ENCODE results near the gene OOSP3. TPM values are rescaled to one million over a fixed set of nuclear protein-coding genes. Genes with fewer than 3 reads are reported as not detected.

Gene OOSP3
- total RNA-seq, 2 experiments from 2014 or later = not detected

DNA sequence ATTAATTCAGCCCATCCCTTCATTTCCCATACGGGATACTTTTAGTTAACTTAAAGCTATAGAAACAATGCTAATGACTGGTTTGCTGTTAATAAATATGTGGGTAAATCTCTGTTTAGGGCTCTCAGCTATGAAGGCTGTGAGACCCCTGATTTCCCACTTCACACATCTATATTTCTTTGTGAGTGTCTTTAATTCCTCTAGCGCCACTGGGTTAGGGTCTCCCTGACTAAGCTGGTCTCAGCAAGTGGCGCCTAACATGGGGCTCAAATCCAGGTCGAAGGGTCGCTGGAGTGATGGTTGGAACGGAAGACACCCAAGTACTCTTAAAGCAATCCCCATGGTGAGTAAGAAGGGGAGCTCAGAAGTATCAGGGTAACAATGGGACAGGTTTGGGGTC lies 45.2 kb downstream of the OOSP3 start:
- Mint-ChIP-seq H3K36me3 (ENCODE audit: low read depth) (peaks cover 2% of the 10 kb centered on the region), H3K27ac (no peak overlapping the region), H3K4me1 (ENCODE audit: low read depth) (no peaks in the 10 kb centered on the region), H3K27me3 (peaks cover 2% of the 10 kb centered on the region), H3K9me3 (peaks cover 40% of the 10 kb centered on the region), H3K4me3 (no peak overlapping the region)
- ChIA-PET CTCF (no interaction called here), POLR2A (no interaction called here)
- ATAC-seq (no peak), DNase-seq (no peak)
- intact Hi-C loops (cut with micrococcal nuclease) = no loop called here
- TF ChIP-seq CTCF (IDR thresholded peaks at IDR 0.05) = no peak

DNA sequence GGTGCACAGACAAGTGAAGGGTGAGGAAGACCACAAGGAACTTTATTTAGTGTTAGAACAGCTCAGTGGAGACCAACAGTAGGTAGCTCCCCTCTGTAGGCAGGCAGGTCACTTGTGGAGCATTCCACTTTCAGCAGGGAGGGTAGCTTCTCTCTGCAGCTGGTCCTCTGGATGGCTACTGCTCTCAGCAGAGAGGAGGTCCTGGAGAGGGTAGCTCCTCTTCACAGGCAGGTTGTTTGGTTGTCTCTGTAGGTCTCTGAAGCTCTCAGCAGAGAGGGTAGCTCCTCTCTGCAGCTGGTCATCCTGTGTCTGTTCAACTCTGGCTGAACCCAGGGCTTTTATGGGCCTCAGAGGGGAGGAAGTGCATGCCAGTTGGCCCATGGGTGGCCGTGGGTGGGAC lies 53.1 kb downstream of the OOSP3 start:
- no peaks in the 10 kb centered on the region for H3K36me3 Mint-ChIP-seq (ENCODE audit: low read depth)
- no peak overlapping the region for H3K27ac Mint-ChIP-seq
- ATAC-seq (no peak), DNase-seq (no peak)
- no peak overlapping the region for H3K4me3 Mint-ChIP-seq
- no peaks in the 10 kb centered on the region for H3K4me1 Mint-ChIP-seq (ENCODE audit: low read depth)
- ChIA-PET POLR2A (no interaction called here), CTCF (interaction anchor here (2.5 kb wide), 1 partner anchor 13 kb away, joined by 8 read pairs; no protein-coding TSS in a partner anchor)
- peaks cover 21% of the 10 kb centered on the region for H3K9me3 Mint-ChIP-seq
- intact Hi-C loops (cut with micrococcal nuclease) = no loop called here
- TF ChIP-seq CTCF (IDR thresholded peaks at IDR 0.05) = no peak
- peaks cover 2% of the 10 kb centered on the region for H3K27me3 Mint-ChIP-seq

DNA sequence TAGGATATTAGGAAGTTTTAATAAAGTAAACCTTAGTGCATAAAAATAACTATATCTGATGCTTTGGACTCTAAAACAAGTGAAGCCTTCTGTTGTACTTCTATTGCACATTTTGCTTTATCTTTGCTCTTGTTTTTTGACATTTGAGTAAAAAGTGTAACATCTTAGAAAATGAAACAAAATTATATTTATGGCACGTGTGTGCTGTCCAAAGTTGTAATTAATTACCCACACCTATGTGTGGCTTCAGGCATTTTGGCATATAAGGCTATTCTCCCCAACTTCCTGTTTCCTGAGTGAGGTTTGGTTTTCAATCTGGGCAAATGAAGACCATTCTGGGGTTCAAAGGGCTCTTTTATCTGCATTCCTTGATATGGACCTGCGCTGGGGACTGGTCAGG lies 59.5 kb downstream of the OOSP3 start, which contains the start of gene OOSP1:
Gene OOSP1 (plus strand): TSS at position 301 of the 400 bp plus-strand sequence. CDS start 23 bp downstream, at position 324.
- Mint-ChIP-seq H3K36me3 (ENCODE audit: low read depth) (no peaks in the 10 kb centered on the region), H3K9me3 (no peaks in the 10 kb centered on the region), H3K4me1 (ENCODE audit: low read depth) (no peaks in the 10 kb centered on the region), H3K27ac (no peak within 1 kb of the TSS), H3K4me3 (no peak within 1 kb of the TSS), H3K27me3 (peaks cover 11% of the 10 kb centered on the region)
- CTCF ChIA-PET = no interaction called here
- POLR2A ChIA-PET = no interaction called here
- DNase-seq = no peak
- no peak for ATAC-seq
- intact Hi-C loops (cut with micrococcal nuclease) = no loop called here
- no peak for TF ChIP-seq CTCF (IDR thresholded peaks at IDR 0.05)

DNA sequence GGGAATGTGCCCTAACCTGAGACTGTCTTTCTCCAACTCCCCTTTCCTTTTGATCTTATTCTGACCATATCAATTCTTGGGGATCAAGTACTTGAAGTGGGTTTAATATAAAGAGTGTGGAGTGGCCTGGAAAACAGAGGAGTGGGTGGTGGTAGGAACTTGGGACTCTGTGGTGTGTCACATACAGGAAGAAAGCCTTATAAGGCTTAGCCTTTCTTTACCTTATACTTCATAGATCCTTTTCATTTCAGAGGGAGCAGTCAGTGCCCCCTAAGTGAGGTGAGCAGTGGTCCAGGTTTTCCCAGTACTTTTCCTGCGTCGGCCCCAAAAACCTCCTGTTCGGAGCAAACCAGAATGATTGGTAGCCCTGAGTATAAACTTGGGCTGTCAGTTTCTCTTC lies 60.1 kb downstream of the OOSP3 start:
- POLR2A ChIA-PET = no interaction called here
- no peak for ATAC-seq
- Mint-ChIP-seq H3K27ac (no peak overlapping the region), H3K4me3 (no peak overlapping the region), H3K27me3 (peaks cover 13% of the 10 kb centered on the region), H3K36me3 (ENCODE audit: low read depth) (no peaks in the 10 kb centered on the region), H3K9me3 (no peaks in the 10 kb centered on the region), H3K4me1 (ENCODE audit: low read depth) (no peaks in the 10 kb centered on the region)
- intact Hi-C loops (cut with micrococcal nuclease) = no loop called here
- no peak for DNase-seq
- CTCF ChIA-PET = no interaction called here
- no peak for TF ChIP-seq CTCF (IDR thresholded peaks at IDR 0.05)

- ChIA-PET CTCF (no interaction called here), POLR2A (no interaction called here)
- Mint-ChIP-seq H3K4me3 (no peak overlapping the region), H3K4me1 (ENCODE audit: low read depth) (no peaks in the 10 kb centered on the region), H3K27me3 (peaks cover 13% of the 10 kb centered on the region), H3K27ac (no peak overlapping the region), H3K36me3 (ENCODE audit: low read depth) (no peaks in the 10 kb centered on the region), H3K9me3 (no peaks in the 10 kb centered on the region)
- intact Hi-C loops (cut with micrococcal nuclease) = no loop called here
- no peak for DNase-seq
- TF ChIP-seq CTCF (IDR thresholded peaks at IDR 0.05) = peak; percentile 35
- no peak for ATAC-seq
Observed at GRCh38 chr11:59939482-59939881, 60.9 kb downstream of the OOSP3 start.
